ENCODE results near the gene RAB3GAP2.
"Not testable (repeated sequence)": the region's sequence is repeated elsewhere in the genome, so short reads cannot be mapped to it uniquely, and the experiment has no call there.

RAB3GAP2 gene

GRCh38 chr1:220235462-220235861, 36.8 kb downstream of the RAB3GAP2 start:
- no peak for DNase-seq

DNA sequence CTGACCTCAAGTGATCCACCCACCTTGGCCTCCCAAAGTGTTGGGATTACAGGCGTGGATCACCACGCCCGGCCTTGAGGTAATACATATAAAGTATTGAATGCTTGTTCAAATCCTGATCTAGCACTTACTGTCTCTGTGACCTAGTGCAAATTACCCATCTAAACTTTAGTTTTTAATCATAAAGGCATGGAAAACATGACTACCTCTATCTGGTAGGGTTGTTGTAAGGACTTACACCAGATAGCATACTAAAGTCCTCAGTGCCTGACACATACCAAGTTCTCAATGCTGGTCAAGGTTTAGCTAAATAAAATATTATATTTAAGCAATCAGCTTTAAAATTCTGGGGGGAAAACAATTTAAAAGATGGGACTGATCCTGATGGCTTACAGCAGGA, 38.3 kb downstream of the RAB3GAP2 start:
- DNase-seq: no peak

GRCh38 chr1:220229771-220230170, 42.5 kb downstream of the RAB3GAP2 start:
- no peak for DNase-seq

DNA sequence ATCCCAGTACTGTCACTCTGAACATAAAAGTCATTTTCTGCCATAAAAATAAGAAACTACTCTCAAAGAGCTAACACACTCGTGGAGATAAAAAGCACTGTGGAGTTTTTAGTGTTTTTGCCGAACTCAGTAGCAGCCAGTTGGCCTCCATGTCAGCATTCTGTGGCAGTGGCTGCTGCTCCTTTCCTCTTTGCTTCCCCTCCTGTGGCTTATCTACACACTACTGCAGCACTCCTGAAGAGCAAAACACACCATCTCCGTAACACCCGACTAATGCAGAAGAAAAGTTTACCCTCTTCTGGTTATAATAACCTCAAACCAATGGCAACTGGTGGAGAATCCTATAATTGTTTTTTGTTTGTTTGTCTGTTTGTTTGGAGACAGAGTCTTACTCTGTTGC, 44.9 kb downstream of the RAB3GAP2 start:
- DNase-seq: no peak

- no peak for DNase-seq
These were observed 45.5 kb downstream of the RAB3GAP2 start for GRCh38 chr1:220226752-220227151.

DNA sequence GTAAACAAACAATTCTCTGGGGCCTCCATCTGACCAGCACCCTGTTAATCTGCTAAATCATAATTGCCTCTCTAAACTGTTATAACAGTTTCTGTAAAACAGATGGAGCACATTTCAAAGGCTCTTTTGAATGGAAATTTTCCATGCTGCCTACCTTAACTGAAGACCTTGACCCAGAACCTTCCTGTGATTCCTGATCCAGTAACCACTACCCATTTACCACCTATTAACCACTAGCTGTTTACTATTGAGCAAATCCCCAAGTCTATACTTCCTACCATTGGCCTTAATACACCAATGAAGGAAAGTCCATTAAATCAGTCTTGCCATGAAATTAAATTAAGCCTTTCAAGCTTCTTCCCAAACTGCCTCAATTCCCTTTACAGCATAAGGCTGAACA, 46.3 kb downstream of the RAB3GAP2 start:
- no peak for DNase-seq

- DNase-seq: no peak
These were observed 47.6 kb downstream of the RAB3GAP2 start for GRCh38 chr1:220224611-220225124.

DNA sequence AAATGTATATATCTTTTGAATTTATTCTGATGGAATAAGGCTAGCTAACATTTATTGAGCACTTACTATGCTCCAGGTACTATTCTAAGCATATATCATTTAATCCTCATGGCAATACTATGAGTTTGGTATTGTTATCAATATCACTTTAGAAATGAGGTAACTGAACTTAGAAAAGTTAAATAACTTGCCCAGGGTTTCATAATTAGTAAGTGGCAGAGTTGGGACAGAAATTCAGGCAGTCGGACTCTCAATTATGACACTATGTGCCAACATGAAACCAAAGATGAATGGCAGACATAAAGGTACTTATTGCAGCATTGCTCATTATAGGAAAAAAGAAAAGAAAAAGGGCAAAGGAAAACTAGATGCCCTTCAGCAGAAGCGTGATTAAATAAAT, 48.2 kb downstream of the RAB3GAP2 start:
- DNase-seq: no peak

GRCh38 chr1:220222939-220223338, 49.3 kb downstream of the RAB3GAP2 start:
- no peak for DNase-seq

GRCh38 chr1:220221670-220222069, 50.6 kb downstream of the RAB3GAP2 start:
- DNase-seq: no peak

DNA sequence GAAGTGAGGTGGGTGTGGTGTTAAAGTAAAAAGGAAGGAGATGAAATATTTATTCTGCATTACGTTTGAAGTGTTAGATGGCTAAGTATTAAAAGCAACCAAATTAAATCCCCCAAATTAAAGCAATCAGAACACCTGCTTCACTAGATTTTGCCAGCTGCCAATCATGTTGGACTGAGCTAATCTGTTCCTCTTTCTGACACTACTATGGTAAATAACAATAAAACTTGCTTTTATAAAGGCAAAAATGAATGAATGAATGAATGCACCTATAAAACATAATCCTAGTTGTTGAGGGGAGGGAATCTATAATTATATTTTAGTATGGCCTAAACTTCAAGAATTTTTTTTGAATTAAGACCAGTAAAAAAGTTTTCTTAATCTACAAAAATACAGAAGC, 51.0 kb downstream of the RAB3GAP2 start:
- no peak for DNase-seq

- DNase-seq: not testable (repeated sequence)
These were observed 51.6 kb downstream of the RAB3GAP2 start for GRCh38 chr1:220220699-220221040.

DNA sequence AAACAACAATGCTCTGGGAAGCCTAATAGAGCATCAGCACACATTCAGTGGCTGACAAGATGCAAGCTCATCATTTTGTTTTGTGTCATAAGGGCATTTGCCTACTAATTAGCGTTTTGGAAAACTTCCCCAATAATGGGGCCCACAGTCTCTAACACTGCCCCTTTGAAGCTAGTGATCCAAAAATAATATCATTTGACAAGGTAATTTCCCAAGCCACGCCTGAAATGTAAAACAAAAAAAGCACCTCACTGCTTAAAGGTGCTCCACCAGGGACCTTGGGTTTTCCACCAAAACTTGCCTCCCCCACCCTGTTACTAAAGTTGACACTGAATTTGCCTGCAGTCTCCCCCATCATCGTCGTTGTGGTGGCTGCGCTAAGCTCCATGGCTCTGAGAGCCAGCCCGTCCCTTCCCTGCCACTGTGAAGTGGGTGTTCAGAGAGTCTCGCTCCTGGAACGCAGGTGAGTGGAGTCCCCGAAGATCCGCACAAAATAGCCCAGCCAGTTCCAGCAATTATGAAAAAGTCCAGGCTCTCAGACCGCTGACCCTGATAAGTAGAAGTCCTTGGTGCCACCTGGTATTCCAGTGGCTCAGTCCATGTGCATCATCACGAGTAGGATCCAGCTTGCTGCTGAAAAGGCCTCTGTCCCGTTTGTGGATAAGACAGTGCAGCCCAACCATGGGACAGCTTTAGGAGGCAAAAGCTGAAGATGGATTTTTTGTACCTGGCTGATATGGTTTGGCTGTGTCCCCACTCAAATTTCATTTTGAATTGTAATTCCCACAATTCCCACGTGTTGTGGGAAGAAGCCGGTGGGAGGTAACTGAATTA, 52.2 kb downstream of the RAB3GAP2 start:
- DNase-seq: no peak

DNA sequence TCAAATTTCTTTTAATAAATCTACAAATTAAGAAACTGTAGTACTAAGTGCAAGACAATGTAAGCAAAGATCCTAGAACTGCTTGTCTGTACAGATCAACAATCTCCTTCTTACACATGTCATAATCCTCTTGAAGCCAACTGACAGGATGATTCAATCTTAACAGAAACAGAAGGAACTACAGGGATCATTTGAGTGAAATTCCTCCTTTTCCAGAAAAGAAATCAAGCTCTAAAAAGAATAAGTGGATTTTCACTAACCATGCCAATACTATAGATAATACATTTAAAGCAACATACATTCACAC, 53.2 kb downstream of the RAB3GAP2 start:
- DNase-seq: no peak

DNA sequence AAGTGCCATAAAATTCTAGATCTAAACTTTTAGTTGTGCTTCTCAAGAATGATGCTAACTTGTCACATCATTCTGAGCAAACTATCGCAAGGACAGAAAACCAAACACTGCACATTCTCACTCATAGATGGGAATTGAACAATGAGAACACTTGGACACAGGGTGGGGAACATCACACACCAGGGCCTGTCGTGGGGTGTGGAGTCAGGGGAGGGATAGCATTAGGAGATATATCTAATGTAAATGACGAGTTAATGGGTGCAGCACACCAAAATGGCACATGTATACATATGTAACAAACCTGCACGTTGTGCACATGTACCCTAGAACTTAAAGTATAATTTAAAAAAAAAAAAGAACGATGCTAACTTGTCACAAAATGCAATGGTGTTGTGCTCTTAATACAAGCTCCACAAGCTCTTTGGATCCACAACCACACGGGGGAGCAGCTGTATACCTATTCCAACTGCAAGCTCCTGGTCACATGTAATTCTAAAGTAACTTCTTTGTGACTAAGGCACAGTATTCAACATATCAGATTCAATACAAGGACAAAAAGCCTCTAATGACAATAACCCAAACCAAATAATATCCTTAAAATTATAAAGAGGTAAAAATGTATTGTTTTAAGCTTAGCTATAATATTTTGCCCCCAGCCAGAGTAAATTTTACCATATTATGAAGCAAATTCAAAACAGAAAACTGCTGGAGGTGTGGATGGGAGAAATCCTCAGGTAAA, 53.7 kb downstream of the RAB3GAP2 start:
- peak; percentile 15 for DNase-seq

DNA sequence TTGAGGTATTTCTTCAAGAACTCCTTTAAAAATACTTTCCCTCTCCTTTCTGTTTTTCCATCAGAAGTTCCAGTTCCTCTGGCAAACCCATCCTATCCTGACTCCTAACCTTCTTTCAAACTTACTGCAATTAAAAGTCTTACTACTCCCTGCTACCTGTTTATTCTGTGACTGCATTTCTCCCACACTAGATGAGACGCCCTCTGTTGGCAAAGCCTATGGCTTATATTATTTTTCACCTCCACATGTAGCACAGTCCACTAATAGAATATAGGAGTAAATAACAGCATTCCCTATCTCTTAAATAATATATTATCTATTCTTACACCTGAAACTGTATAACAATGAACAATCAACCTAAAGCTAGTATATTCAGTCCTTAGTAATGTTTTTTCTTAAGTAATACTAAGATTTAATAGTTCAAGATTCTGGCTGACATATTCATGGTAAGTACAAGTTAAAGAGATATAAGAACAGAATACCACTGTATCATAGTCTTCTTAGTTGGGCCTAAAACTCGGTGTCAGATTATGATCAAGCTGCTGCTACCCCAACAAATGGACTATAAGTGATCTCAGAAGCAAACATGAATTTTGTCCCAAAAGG, 54.8 kb downstream of the RAB3GAP2 start:
- DNase-seq: no peak

GRCh38 chr1:220213382-220213983, 58.8 kb downstream of the RAB3GAP2 start:
- no peak for DNase-seq

DNA sequence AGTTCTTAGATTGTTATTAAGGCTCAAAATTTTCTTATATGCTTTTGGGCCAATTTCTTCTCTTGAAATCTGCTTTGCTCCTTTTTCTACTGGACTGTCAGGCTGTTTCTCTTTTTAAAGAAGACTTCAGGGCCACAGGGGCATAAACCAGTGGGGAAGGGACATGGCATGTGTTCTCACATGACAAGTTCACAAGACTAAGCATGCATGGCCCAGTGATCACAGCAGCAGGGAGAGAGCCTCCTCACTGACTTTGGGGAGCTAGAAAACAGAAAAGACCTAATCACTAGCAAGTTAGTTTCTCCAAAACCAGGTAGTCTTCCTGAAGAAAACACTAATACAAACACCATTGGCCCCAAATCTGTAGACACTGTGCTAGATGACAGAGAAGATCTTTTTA, 64.8 kb downstream of the RAB3GAP2 start:
- no peak for DNase-seq

DNA sequence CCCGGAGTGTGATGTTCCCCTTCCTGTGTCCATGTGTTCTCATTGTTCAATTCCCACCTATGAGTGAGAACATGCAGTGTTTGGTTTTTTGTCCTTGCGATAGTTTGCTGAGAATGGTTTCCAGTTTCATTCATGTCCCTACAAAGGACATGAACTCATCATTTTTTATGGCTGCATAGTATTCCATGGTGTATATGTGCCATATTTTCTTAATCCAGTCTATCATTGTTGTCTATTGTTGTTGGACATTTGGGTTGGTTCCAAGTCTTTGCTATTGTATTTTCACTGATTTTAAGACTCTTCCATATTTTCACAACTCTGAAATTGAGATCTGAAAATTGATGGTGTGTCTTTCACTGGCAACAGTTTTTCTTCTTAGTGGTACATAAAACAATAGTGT, 67.5 kb downstream of the RAB3GAP2 start:
- not testable (repeated sequence) for DNase-seq

DNA sequence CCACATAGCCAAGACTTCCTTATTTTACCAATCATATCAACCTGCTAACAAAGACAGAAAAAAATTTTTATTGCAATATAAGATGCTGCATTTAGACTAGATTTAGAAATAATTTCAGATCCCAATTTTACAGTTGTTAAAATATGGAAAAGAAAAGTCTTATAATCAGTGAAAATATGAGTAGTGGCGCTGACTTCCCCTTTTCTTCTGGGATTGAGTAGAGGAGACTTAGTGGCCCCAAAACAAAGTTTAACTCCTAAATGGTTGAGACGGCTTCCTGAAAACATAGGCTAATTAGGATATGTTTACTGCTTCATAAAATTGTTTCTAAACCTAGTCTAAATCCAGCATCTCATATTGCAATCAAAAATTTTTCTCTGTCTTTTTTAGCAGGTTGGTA, 68.4 kb downstream of the RAB3GAP2 start:
- no peak for DNase-seq

DNA sequence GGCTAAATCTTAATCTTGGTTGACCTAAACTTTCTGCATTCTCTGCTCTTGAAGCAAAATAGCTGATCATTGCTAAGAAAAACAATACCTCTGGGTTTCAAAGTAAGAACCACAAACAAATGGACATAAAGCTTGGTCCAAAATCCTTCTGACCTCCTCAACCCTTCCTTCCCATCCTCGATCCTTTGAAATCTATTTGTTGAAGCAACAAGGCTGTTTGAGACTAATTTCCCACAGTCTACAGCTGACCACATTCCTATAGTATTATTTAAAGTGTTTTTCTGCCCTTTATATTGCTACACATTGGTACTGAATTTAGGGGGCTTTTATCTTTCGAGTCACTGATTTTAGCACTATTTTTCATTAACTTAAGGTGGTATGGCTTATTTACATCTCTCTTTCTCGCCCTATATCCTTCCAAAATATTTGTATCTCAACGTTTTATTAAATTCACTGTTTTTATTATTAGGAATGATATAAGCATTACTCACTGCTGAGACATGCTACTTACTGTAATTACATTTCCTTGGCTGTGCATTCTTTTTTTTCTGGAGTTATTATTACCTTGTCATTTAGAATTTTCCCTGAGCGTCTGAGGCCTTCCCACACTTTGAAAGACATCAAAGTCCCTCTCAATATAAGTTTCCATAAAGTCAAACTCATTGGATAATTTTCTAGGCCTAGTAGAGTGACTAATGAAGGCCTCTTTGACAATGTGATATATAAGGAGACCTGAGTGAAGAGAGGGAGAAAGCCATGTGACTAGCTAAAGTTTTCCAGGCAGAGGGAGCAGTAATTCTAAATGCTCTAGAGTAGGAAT, 73.9 kb downstream of the RAB3GAP2 start:
- DNase-seq: no peak

GRCh38 chr1:220195701-220196100, 76.6 kb downstream of the RAB3GAP2 start:
- no peak for DNase-seq

Data from activated gamma-delta T cell treated with Interleukin-2 at 50 U/mL for 16 hours (primary cell).